Measurements from ENCODE around the gene CCDC73. TPM values are rescaled to one million over a fixed set of nuclear protein-coding genes. Genes with fewer than 3 reads are reported as not detected.

CCDC73 gene
- total RNA-seq, 4 donors from 2014 or later = 0.15 to 0.27 TPM; not detected in 2

DNA sequence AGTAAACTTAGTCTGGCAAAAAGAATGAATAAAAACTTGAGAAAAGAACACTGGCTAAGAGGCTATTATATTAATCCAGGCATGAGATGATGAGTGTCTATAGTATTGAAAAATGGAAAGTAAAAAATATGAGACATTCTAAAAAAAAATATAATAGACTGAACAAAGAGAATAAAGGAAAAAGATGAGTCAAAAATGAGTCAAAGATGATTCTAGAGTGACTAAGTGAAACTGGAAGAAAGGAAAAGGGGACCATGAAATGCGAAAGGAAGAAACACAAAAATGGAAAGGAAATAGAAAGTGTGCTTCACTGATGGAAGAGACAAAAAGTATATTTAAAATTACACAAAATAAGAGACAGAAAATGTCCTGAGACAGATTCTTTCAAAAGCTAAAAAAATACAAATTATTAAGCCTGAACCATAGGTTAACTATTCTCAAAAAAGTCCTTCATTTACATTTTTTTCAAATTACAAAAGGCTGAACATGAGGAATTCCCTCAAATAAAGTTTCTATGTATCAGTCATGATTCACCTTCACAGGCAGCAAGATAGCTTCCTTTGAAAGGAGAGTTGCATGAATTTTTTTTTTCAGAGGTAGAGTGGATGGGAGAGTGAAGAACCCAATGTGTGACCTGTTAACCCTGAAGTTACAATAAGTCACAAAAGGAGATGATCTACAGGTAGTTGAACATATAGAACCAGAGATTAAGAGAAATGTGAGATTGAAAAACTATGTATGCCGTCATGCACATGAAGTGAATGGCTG, 135.6 kb downstream of the CCDC73 start:
- TF ChIP-seq POLR2A (IDR thresholded peaks at IDR 0.05) = no peak
- TF ChIP-seq, protein P1, sequence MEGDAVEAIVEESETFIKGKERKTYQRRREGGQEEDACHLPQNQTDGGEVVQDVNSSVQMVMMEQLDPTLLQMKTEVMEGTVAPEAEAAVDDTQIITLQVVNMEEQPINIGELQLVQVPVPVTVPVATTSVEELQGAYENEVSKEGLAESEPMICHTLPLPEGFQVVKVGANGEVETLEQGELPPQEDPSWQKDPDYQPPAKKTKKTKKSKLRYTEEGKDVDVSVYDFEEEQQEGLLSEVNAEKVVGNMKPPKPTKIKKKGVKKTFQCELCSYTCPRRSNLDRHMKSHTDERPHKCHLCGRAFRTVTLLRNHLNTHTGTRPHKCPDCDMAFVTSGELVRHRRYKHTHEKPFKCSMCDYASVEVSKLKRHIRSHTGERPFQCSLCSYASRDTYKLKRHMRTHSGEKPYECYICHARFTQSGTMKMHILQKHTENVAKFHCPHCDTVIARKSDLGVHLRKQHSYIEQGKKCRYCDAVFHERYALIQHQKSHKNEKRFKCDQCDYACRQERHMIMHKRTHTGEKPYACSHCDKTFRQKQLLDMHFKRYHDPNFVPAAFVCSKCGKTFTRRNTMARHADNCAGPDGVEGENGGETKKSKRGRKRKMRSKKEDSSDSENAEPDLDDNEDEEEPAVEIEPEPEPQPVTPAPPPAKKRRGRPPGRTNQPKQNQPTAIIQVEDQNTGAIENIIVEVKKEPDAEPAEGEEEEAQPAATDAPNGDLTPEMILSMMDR (IDR thresholded peaks at IDR 0.05) = no peak
- Histone ChIP-seq H3K36me3 (no peaks in the 10 kb centered on the region), H3K9me3 (no peaks in the 10 kb centered on the region), H3K4me3 (replicated peaks in 1 of 3) (no peak overlapping the region), H3K4me1 (no peaks in the 10 kb centered on the region), H3K27me3 (no peaks in the 10 kb centered on the region), H3K27ac (no peak overlapping the region)
- WGBS, 2 donors = 62 to 91% methylated on average over 2 of the region's 2 CpGs
- no peak for DNase-seq
- intact Hi-C loops (cut with DNase I) = no loop called here

DNA sequence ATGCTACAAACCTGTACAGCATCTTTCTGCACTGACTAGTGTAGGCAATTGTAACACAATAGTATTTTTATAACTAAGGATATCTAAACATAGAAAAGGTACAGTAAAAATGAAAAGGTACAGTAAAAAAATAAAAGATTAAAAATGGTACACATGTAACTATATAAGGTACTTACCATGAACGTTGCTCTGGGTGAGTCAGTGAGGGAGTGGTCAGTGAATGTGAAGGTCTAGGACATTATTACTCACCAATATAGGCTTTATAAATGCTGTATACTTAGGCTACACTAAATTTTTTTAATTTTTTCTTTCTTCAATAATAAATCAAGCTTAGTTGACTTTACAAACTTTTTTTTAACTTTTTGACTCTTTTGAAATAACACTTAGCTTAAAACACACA, 150.9 kb downstream of the CCDC73 start:
- no peak overlapping the region for H3K27ac ChIP-seq
- TF ChIP-seq, protein P1 (IDR thresholded peaks at IDR 0.05) = no peak
- TF ChIP-seq POLR2A (IDR thresholded peaks at IDR 0.05) = no peak
- WGBS, 2 donors = 66 to 68% methylated on average over 1 of the region's 1 CpG
- intact Hi-C loops (cut with DNase I) = no loop called here
- H3K4me3 ChIP-seq (replicated peaks in 1 of 3) = no peak overlapping the region
- no peaks in the 10 kb centered on the region for H3K36me3 ChIP-seq
- no peaks in the 10 kb centered on the region for H3K27me3 ChIP-seq
- no peak for DNase-seq
- no peaks in the 10 kb centered on the region for H3K4me1 ChIP-seq
- no peaks in the 10 kb centered on the region for H3K9me3 ChIP-seq

DNA sequence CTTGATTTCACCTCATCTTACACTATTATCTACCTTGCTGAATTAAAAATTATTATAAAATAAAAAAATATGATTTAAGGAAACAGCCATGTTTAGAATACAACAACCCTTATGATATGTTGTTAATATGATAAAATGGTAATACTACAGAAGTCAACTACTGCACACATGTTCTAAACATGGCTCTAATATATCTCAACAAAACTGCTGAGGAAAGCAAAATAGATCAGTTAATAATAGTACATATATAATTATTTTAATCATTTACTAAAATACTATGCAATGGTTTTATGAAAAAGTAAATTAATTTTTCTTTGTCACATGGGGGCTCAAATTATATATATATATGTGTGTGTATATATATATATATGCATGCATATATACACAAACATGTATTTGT, 153.1 kb downstream of the CCDC73 start:
- H3K27me3 ChIP-seq = no peaks in the 10 kb centered on the region
- no peak for DNase-seq
- intact Hi-C loops (cut with DNase I) = no loop called here
- H3K9me3 ChIP-seq = no peaks in the 10 kb centered on the region
- no peaks in the 10 kb centered on the region for H3K4me1 ChIP-seq
- no peaks in the 10 kb centered on the region for H3K36me3 ChIP-seq
- H3K4me3 ChIP-seq (replicated peaks in 1 of 3) = no peak overlapping the region
- no peak for TF ChIP-seq POLR2A (IDR thresholded peaks at IDR 0.05)
- TF ChIP-seq, protein P1 (IDR thresholded peaks at IDR 0.05) = no peak
- H3K27ac ChIP-seq = no peak overlapping the region

DNA sequence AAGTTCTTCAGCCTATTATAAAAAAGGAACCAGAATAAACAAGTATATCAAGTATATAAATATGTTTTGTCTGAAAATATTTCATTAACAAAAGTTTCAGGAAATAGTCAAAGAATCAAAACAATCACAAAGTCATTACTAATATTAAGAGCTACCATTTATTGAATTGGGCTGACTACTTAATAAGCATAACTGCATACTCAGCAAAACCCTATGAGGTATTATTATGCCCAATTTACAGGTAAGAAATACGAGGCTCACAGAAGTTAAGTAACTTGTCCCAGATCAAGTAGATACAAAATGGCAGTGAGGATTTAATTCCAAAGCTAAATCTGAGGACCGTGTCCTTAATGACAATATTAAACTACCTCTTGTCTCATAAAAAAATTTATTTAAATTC, 158.6 kb downstream of the CCDC73 start:
- no peak overlapping the region for H3K27ac ChIP-seq

DNA sequence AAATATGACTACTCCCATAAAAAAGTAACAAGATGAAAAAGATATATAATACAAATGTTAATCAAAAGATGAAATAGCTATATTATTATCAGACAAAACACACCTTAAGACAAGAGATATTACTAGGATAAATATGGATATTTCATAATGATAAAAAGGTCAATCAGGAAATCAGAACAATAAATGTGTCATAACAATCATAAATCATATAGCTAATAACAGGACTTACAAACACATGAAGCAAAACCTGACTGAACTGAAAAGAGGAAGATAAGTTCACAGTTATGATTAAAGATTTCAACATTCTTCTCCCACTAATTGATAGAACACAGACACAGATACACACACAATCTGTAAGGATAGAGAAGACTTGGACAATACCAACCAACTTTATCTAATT, 163.6 kb downstream of the CCDC73 start:
- Histone ChIP-seq H3K27me3 (no peaks in the 10 kb centered on the region), H3K4me1 (no peaks in the 10 kb centered on the region), H3K9me3 (no peaks in the 10 kb centered on the region), H3K27ac (no peak overlapping the region), H3K36me3 (no peaks in the 10 kb centered on the region), H3K4me3 (replicated peaks in 1 of 3) (no peak overlapping the region)
- TF ChIP-seq POLR2A (IDR thresholded peaks at IDR 0.05) = no peak
- TF ChIP-seq, protein P1 (IDR thresholded peaks at IDR 0.05) = no peak
- DNase-seq = no peak
- intact Hi-C loops (cut with DNase I) = no loop called here

More for the DNA sequence above, 158.6 kb downstream of the CCDC73 start:
- Histone ChIP-seq H3K36me3 (no peaks in the 10 kb centered on the region), H3K27me3 (no peaks in the 10 kb centered on the region), H3K4me3 (replicated peaks in 1 of 3) (no peak overlapping the region), H3K9me3 (no peaks in the 10 kb centered on the region), H3K4me1 (no peaks in the 10 kb centered on the region)
- no peak for TF ChIP-seq POLR2A (IDR thresholded peaks at IDR 0.05)
- TF ChIP-seq, protein P1 (IDR thresholded peaks at IDR 0.05) = no peak
- intact Hi-C loops (cut with DNase I) = no loop called here
- 92 to 93% methylated on average over 2 of the region's 2 CpGs for WGBS, 2 donors
- no peak for DNase-seq

All from thyroid gland (tissue), 4 donors.